ENCODE measurements around the gene GOSR2. TPM values are rescaled to one million over a fixed set of nuclear protein-coding genes. Genes with fewer than 3 reads are reported as not detected.

GOSR2 gene
- total RNA-seq, 1 donor from 2014 or later = 39.6 TPM

Small RNAs within 50 kb of the gene (small RNA-seq; reads per million reads assigned to genes)
- gene MIR5089 (ENCODE audit: low replicate concordance) (not detected), gene RNU6ATAC3P (ENCODE audit: low replicate concordance) (not detected)

Other genes starting within 250 kb of the GOSR2 start
- 1.4 TPM for gene WNT3, start 104.5 kb upstream of the GOSR2 start, total RNA-seq
- gene WNT9B, start 71.6 kb upstream of the GOSR2 start, total RNA-seq = not detected
- 0.41 TPM for gene RPRML, start 56.1 kb downstream of the GOSR2 start, total RNA-seq